Pancreas (tissue), 10 donors: ENCODE measurements around the gene BBOX1. TPM values are rescaled to one million over a fixed set of nuclear protein-coding genes. Genes with fewer than 3 reads are reported as not detected.

Experiments used
- ATAC-seq, 4 donors: fragments of 200-7000 bp; cut with Tn5 transposase; one replicate each; pipeline versions ENCODE4 v1.8.0 to v1.9.1; 2020; ENCODE audit warnings: mild to moderate bottlenecking in 4 of 4, moderate library complexity in 4 of 4
- DNase-seq, 6 donors: peaks; one replicate each; pipeline ENCODE4 v3.0.0-alpha.2; 2020
- FAIRE-seq: peaks from 2 replicates; lab custom pipeline; 2012; peaks lifted over from hg19 to GRCh38; lab: Jason Lieb, UNC
- H3K27ac ChIP-seq, 4 donors: fragments of 200-600 bp; sonication (generic); 1 replicate in 3 of 4; 2 replicates in 1 of 4; pipeline versions ENCODE4 v1.5.0 to v1.8.0; 2020
- H3K27me3 ChIP-seq, 4 donors: fragments of 200-600 bp; one replicate each; pipeline ENCODE4 v1.8.0; 2021
- H3K36me3 ChIP-seq, 3 donors: fragments of 200-600 bp; sonication (generic) in 1 of 3; one replicate each; pipeline versions ENCODE4 v1.5.0 to v1.8.0; 2020 to 2021
- H3K4me1 ChIP-seq, 3 donors: fragments of 200-600 bp; one replicate each; pipeline ENCODE4 v1.8.0; 2021
- H3K4me3 ChIP-seq, 4 donors: fragments of 200-600 bp; sonication (generic) in 2 of 4; one replicate each; pipeline versions ENCODE4 v1.5.0 to v1.8.0; 2020 to 2021
- H3K9me3 ChIP-seq, 4 donors: fragments of 200-600 bp; one replicate each; pipeline ENCODE4 v1.8.0; 2021
- CTCF ChIP-seq, 4 donors: fragments of 200-600 bp; sonication (generic) in 3 of 4; IDR thresholded peaks; one replicate each; pipeline versions ENCODE4 v1.5.0 to v1.8.0; 2021; ENCODE audit warnings: antibody characterized with exemption in 4 of 4
- WGBS, 2 donors: extraction: QIAGEN DNeasy Blood & Tissue Kit; methylation state at CpG; one replicate each; pipeline ENCODE4 v1.1.7; 2013; 5-methylcytosine and 5-hydroxymethylcytosine counted together
- intact Hi-C, 3 donors: fragments of 100-400 bp; cut with DNase I; formaldehyde crosslinking; loops; one replicate each; pipeline versions ENCODE4 v1.11.1 to v1.14.2; 2022
- polyA plus RNA-seq, 2 donors: library from polyadenylated mRNA; stranded (reverse); fragments of 200-250 nt; gene quantifications; one replicate each; pipeline ENCODE4 v1.2.3, GENCODE V29; 2013
- total RNA-seq, 6 donors: library from RNA; stranded (reverse); fragmentation: NEBNext Ultra II Directional in 4 of 6; extraction: Animal tissue kit (Norgen Biotek cat#: 25700) in 4 of 6; gene quantifications; one replicate each; pipeline versions ENCODE4 v1.2.1 to v1.2.4, GENCODE V29; 2021 to 2023
- donor health status: healthy with polysubstance abuse.
- donor health status: DM: no; HTN: no; CAD: no; lungs with moderate emphysema.
- donor health status: DM: no; HTN: no; CAD: no.
- donor health status: control.
- donor health status: control.
- donor health status: Bipolar disorder and iron deficiency.
- donor health status: DM: yes; HTN: yes; CAD: no.
- donor health status: DM: no; HTN: no; CAD: no.
- donor health status: DM: no; HTN: no; CAD: no.
- donor health status: DM: yes; HTN: yes; CAD: no.

Gene BBOX1
- total and polyA plus RNA-seq, 8 donors = 0.14 to 2.2 (median 0.34) TPM

GRCh38 chr11:27039873-27040272 lies 742 bp upstream of the BBOX1 start:
- no peaks in the 10 kb centered on the region for H3K27me3 ChIP-seq
- DNase-seq (no peak), FAIRE-seq (no peak), ATAC-seq (no peak)
- H3K36me3 ChIP-seq = no peaks in the 10 kb centered on the region
- 48 to 58% methylated on average over 3 of the region's 3 CpGs for WGBS, 2 donors
- peak overlapping the region in 2 of 4 donors; percentile 21 to 44 for H3K27ac ChIP-seq
- H3K4me3 ChIP-seq = no peak overlapping the region
- intact Hi-C loops = no loop called here
- no peak for TF ChIP-seq CTCF (IDR thresholded peaks at IDR 0.05)
- H3K9me3 ChIP-seq = no peaks in the 10 kb centered on the region
- no peaks in the 10 kb centered on the region for H3K4me1 ChIP-seq

- intact Hi-C loops = no loop called here
- Histone ChIP-seq H3K4me3 (no peak overlapping the region), H3K27ac (peak overlapping the region in 2 of 4 donors; percentile 21 to 44), H3K36me3 (no peaks in the 10 kb centered on the region), H3K27me3 (no peaks in the 10 kb centered on the region), H3K4me1 (no peaks in the 10 kb centered on the region), H3K9me3 (no peaks in the 10 kb centered on the region)
- DNase-seq (no peak), ATAC-seq (peak in 1 of 4 donors; percentile 27), FAIRE-seq (no peak)
- WGBS, 2 donors = 49 to 59% methylated on average over 2 of the region's 2 CpGs
- no peak for TF ChIP-seq CTCF (IDR thresholded peaks at IDR 0.05)
Measured at GRCh38 chr11:27041141-27041899, 705 bp downstream of the BBOX1 start.

- H3K36me3 ChIP-seq = no peaks in the 10 kb centered on the region
- ATAC-seq (no peak), FAIRE-seq (no peak), DNase-seq (no peak)
- no peak overlapping the region for H3K27ac ChIP-seq
- H3K4me1 ChIP-seq = no peaks in the 10 kb centered on the region
- intact Hi-C loops = no loop called here
- no peaks in the 10 kb centered on the region for H3K27me3 ChIP-seq
- no peak for TF ChIP-seq CTCF (IDR thresholded peaks at IDR 0.05)
- no peak overlapping the region for H3K4me3 ChIP-seq
- WGBS, 2 donors = 41% methylated on average over 2 of the region's 2 CpGs
- no peaks in the 10 kb centered on the region for H3K9me3 ChIP-seq
Measured at GRCh38 chr11:27046956-27047355, 6.3 kb downstream of the BBOX1 start.

- no peaks in the 10 kb centered on the region for H3K36me3 ChIP-seq
- no peak for TF ChIP-seq CTCF (IDR thresholded peaks at IDR 0.05)
- no peaks in the 10 kb centered on the region for H3K9me3 ChIP-seq
- no peaks in the 10 kb centered on the region for H3K27me3 ChIP-seq
- 82 to 94% methylated on average over 1 of the region's 1 CpG for WGBS, 2 donors
- ATAC-seq (no peak), DNase-seq (no peak), FAIRE-seq (no peak)
- H3K4me3 ChIP-seq = no peak overlapping the region
- no peaks in the 10 kb centered on the region for H3K4me1 ChIP-seq
- H3K27ac ChIP-seq = no peak overlapping the region
- intact Hi-C loops = no loop called here
Measured at GRCh38 chr11:27052668-27053067, 12.1 kb downstream of the BBOX1 start.

GRCh38 chr11:27055065-27055682 lies 14.6 kb downstream of the BBOX1 start:
- no peaks in the 10 kb centered on the region for H3K4me1 ChIP-seq
- intact Hi-C loops = no loop called here
- no peak for FAIRE-seq
- H3K4me3 ChIP-seq = no peak overlapping the region
- DNase-seq = no peak
- H3K36me3 ChIP-seq = no peaks in the 10 kb centered on the region
- no peaks in the 10 kb centered on the region for H3K27me3 ChIP-seq
- no peaks in the 10 kb centered on the region for H3K9me3 ChIP-seq
- 28% methylated on average over 6 of the region's 6 CpGs for WGBS, 2 donors
- H3K27ac ChIP-seq = no peak overlapping the region
- no peak for TF ChIP-seq CTCF (IDR thresholded peaks at IDR 0.05)
- peak in 3 of 4 donors; percentile 71 to 77 (median 72) for ATAC-seq
